HepG2 (cell line): Measurements from ENCODE around the gene MTHFR. TPM values are rescaled to one million over a fixed set of nuclear protein-coding genes. Genes with fewer than 3 reads are reported as not detected.

Experiments
- ATAC-seq: fragments of 200-7000 bp; cut with Tn5 transposase; 3 replicates; pipeline ENCODE4 v1.9.1; 2020; ENCODE audit warnings: mild to moderate bottlenecking, moderate library complexity
- BruUV-seq: library from RNA; stranded (reverse); fragments of 400-500 nt; replicated peaks from 2 replicates; lab custom pipeline; 2021; lab: Mats Ljungman, UMichigan
- CTCF ChIA-PET: fragments of 300-600 bp; formaldehyde crosslinking; extraction: SDS; loops from one replicate; lab custom pipeline; 2021; ENCODE audit warnings: low total read pairs, inconsistent platforms, low intra/inter-chr PET ratio; lab: Yijun Ruan, JAX
- POLR2A ChIA-PET: fragments of 350-600 bp; sonication (Branson Sonifier 250); formaldehyde crosslinking; loops from one replicate; lab custom pipeline; 2020; ENCODE audit warnings: antibody characterized with exemption, inconsistent platforms; lab: Yijun Ruan, JAX
- DNase-seq: peaks from one replicate; pipeline ENCODE4 v3.0.0-alpha.2; 2015; ENCODE audit warnings: low spot score
- FAIRE-seq: peaks from 3 replicates; lab custom pipeline; 2011; peaks lifted over from hg19 to GRCh38; lab: Jason Lieb, UNC
- H2AFZ ChIP-seq: one replicate; pipeline ENCODE4 v1.6.1; 2011; ENCODE audit warnings: low read length, inconsistent platforms
- H3K27ac ChIP-seq: fragments of 300-600 bp; 3 replicates; pipeline ENCODE4 v1.8.0; 2011; ENCODE audit warnings: mixed run types, mild to moderate bottlenecking, mixed read lengths, low read length, inconsistent platforms; ENCODE audit not compliant: insufficient read depth; ENCODE audit errors: extremely low read length
- H3K27me3 ChIP-seq, 2 experiments: fragments of 200-600 bp in 1 of 2; 2 replicates in 1 of 2; 3 replicates in 1 of 2; pipeline versions ENCODE4 v1.6.0 to v1.8.0; 2011; ENCODE audit warnings: low read length in 2 of 2, mild to moderate bottlenecking in 2 of 2, moderate library complexity in 2 of 2, inconsistent platforms in 1 of 2; ENCODE audit not compliant: insufficient read depth in 2 of 2, control insufficient read depth in 1 of 2
- H3K36me3 ChIP-seq, 2 experiments: fragments of 200-600 bp in 1 of 2; replicated peaks in 1 of 2; 2 replicates in 1 of 2; 3 replicates in 1 of 2; pipeline versions ENCODE4 v1.5.1 to v1.8.0; 2011; ENCODE audit warnings: low read length in 2 of 2, inconsistent platforms in 1 of 2; ENCODE audit not compliant: insufficient read depth in 2 of 2, control insufficient read depth in 1 of 2
- H3K4me1 ChIP-seq: 2 replicates; pipeline ENCODE4 v1.5.1; 2012; ENCODE audit warnings: low read length, inconsistent platforms; ENCODE audit not compliant: insufficient read depth
- H3K4me2 ChIP-seq: 2 replicates; pipeline ENCODE4 v1.6.0; 2011; ENCODE audit warnings: low read depth, low read length, inconsistent platforms
- H3K4me3 ChIP-seq, 3 experiments: fragments of 200-600 bp in 1 of 3; sonication (generic), shearing (Covaris generic) in 1 of 3; replicated peaks in 1 of 3; 2 replicates each; pipeline ENCODE4 v1.5.1; 2011 to 2016; ENCODE audit warnings: low read length in 3 of 3, inconsistent platforms in 2 of 3, low read depth in 2 of 3, mild to moderate bottlenecking in 2 of 3, control low read depth in 1 of 3, mixed read lengths in 1 of 3; ENCODE audit not compliant: insufficient read depth in 1 of 3
- H3K79me2 ChIP-seq: one replicate; pipeline ENCODE4 v1.6.1; 2011; ENCODE audit warnings: low read length, inconsistent platforms; ENCODE audit not compliant: insufficient read depth
- H3K9ac ChIP-seq: 2 replicates; pipeline ENCODE4 v1.6.0; 2011; ENCODE audit warnings: mild to moderate bottlenecking, low read depth, low read length, inconsistent platforms; ENCODE audit not compliant: insufficient read depth
- H3K9me3 ChIP-seq: 2 replicates; pipeline ENCODE4 v1.5.1; 2012; ENCODE audit warnings: mild to moderate bottlenecking, low read length
- H4K20me1 ChIP-seq: 2 replicates; pipeline ENCODE4 v1.6.0; 2011; ENCODE audit warnings: inconsistent platforms, mild to moderate bottlenecking, low read length, moderate library complexity; ENCODE audit not compliant: insufficient read depth
- AGO2 ChIP-seq: fragments of 200-400 bp; formaldehyde crosslinking; optimal IDR thresholded peaks from 2 replicates; pipeline ENCODE3; 2017; ENCODE audit warnings: mild to moderate bottlenecking, low read depth, low read length, moderate library complexity
- JUN ChIP-seq: sonication (generic); formaldehyde crosslinking; IDR thresholded peaks from 2 replicates; pipeline ENCODE4 v1.4.0; 2020; ENCODE audit warnings: mild to moderate bottlenecking, missing genetic modification reagents
- TARDBP ChIP-seq: sonication (generic); formaldehyde crosslinking; IDR thresholded peaks from 2 replicates; pipeline ENCODE4 v1.8.0; 2022; ENCODE audit warnings: mild to moderate bottlenecking, missing genetic modification reagents
- ZNF354B ChIP-seq: sonication (generic); formaldehyde crosslinking; IDR thresholded peaks from 2 replicates; pipeline ENCODE4 v1.8.0; 2022; ENCODE audit warnings: mild to moderate bottlenecking, missing genetic modification reagents
- WGBS: methylation state at CpG from one replicate; pipeline ENCODE4 v1.1.6; 2017; ENCODE audit warnings: low lambda C conversion rate; 5-methylcytosine and 5-hydroxymethylcytosine counted together
- in situ Hi-C: cut with HindIII; loops from 2 replicates; pipeline ENCODE4 v1.10.0; 2017; ENCODE audit warnings: low pct_unique_long_range_greater_than_20kb; ENCODE audit not compliant: extremely low pct_ligation_motif_present
- intact Hi-C: fragments of 100-400 bp; cut with micrococcal nuclease; formaldehyde crosslinking; loops from one replicate; pipeline ENCODE4 v1.10.0; 2022; ENCODE audit not compliant: unreplicated experiment
- polyA plus RNA-seq, 8 experiments: library from polyadenylated mRNA; depleted of rRNA in 3 of 8; stranded (reverse) in 7 of 8; unstranded in 1 of 8; fragments of >200 nt; fragmentation: Illumina TruSeq in 4 of 8; extraction: Trizol in 4 of 8; gene quantifications; 2 replicates each; pipeline versions ENCODE4 v1.2.1 to v1.2.3, GENCODE V29; 2011 to 2016; ENCODE audit warnings: low read depth in 4 of 8, missing spikeins in 1 of 8, mixed read lengths in 1 of 8; ENCODE audit not compliant: insufficient read depth in 1 of 8
- total RNA-seq, 5 experiments: library from RNA; depleted of rRNA; stranded (reverse); fragments of >200 nt; fragmentation: Illumina TruSeq; extraction: Trizol; gene quantifications; 2 replicates each; pipeline ENCODE4 v1.2.3, GENCODE V29; 2016; ENCODE audit warnings: low read depth in 1 of 5

The MTHFR gene
- total and polyA plus RNA-seq, 2 of the 13 experiments (the other 11 are each of a cell fraction or from before 2014, with no cell fraction given) = 3.8 to 8.2 TPM

DNA sequence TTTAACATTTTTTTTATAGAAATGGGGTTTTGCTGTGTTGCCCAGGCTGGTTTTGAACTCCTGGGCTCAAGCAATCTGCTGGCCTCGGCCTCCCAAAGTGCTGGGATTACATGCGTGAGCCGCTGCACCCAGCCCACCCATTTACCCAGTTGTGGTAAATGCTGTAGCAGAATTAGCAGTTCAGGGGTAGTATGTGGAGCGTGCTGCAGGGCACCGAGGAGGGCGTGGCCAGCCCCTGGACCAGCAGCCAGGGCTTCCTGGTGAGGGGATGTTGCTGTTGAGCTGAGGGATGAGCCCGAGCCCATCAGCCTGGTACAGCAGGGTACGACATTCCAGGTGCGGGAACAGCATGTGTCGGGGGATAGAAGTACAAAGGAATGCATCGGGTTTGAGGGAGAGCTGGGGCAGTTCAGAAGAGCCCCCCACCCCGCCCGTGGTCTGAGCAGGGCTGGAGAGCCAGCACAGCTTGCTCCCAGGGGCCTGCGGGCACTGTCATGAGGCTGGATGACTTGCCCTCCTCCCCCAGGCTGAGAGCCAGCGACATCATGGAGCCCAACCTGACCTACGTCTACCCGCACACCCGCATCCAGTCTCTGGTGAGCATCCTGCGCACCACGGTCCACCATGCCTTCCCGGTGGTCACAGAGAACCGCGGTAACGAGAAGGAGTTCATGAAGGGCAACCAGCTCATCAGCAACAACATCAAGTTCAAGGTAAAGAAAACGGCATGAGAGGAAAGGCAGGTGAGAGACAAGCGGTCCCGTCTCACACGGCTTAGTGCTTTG, 29.9 kb upstream of the MTHFR start:
- H3K27ac ChIP-seq = no peak overlapping the region
- peaks cover 40 to 86% of the 10 kb centered on the region in 2 experiments for H3K36me3 ChIP-seq
- H3K79me2 ChIP-seq = no peaks in the 10 kb centered on the region
- H3K4me3 ChIP-seq = no peak overlapping the region
- POLR2A ChIA-PET = no interaction called here
- 94% methylated on average over 18 of the region's 28 CpGs for WGBS
- in situ Hi-C loops (loop anchor here (10.0 kb wide), 1 partner anchor 129 kb away; no protein-coding TSS in a partner anchor), intact Hi-C loops (no loop called here)
- H3K4me1 ChIP-seq = peaks cover 20% of the 10 kb centered on the region
- H2AFZ ChIP-seq = no peak overlapping the region
- CTCF ChIA-PET = no interaction called here
- BruUV-seq = no TSS peak
- TF ChIP-seq JUN (CRISPR knock-in tag) = no peak
- peak; percentile 40 for TF ChIP-seq AGO2
- TF ChIP-seq, all 625 proteins: peak for 1
- Histone ChIP-seq H3K4me2 (no peak overlapping the region), H4K20me1 (no peaks in the 10 kb centered on the region), H3K27me3 (no peaks in the 10 kb centered on the region), H3K9ac (no peak overlapping the region), H3K9me3 (no peaks in the 10 kb centered on the region)
- DNase-seq (no peak), ATAC-seq (no peak), FAIRE-seq (no peak)

DNA sequence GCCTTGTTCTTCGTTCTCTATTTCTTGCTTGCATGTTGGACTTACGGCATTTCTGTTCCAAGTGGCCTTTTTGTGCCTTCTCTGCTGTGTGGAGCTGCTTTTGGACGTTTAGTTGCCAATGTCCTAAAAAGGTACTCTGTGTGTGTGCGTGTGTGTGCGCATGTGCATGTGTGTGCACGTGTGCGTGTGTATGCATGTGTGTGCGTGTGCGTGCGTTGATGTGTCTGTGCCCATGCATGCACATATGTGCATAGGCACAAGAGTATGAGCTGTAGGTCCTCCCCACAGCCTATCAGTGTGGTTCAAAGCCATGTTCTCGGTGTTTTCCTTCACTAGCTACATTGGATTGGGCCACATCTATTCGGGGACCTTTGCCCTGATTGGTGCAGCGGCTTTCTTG, 28.1 kb upstream of the MTHFR start:
- Histone ChIP-seq H3K36me3 (peaks cover 43 to 86% of the 10 kb centered on the region in 2 experiments), H3K4me2 (no peak overlapping the region), H3K79me2 (no peaks in the 10 kb centered on the region), H3K4me3 (no peak overlapping the region), H4K20me1 (no peaks in the 10 kb centered on the region), H3K9me3 (no peaks in the 10 kb centered on the region)
- ATAC-seq = no peak
- TF ChIP-seq ZNF354B (no peak), TARDBP (CRISPR knock-in tag) (peak; percentile 47; the same call in 1 of the 2 replicates)
- TF ChIP-seq, all 625 proteins: peak for 1
- no TSS peak for BruUV-seq
- no peaks in the 10 kb centered on the region for H3K27me3 ChIP-seq
- CTCF ChIA-PET = no interaction called here
- intact Hi-C loops = no loop called here
- in situ Hi-C loops = loop anchor here (10.0 kb wide), 1 partner anchor 131 kb away; no protein-coding TSS in a partner anchor
- DNase-seq = no peak
- H3K27ac ChIP-seq = no peak overlapping the region
- H3K4me1 ChIP-seq = peaks cover 2% of the 10 kb centered on the region; the same call in 1 of the 2 replicates
- H2AFZ ChIP-seq = no peak overlapping the region
- no peak overlapping the region for H3K9ac ChIP-seq
- 96% methylated on average over 11 of the region's 13 CpGs for WGBS
- POLR2A ChIA-PET = no interaction called here
- FAIRE-seq = no peak
